Psoas muscle (tissue), 8 donors: ENCODE measurements around the gene ZFHX2. TPM values are rescaled to one million over a fixed set of nuclear protein-coding genes. Genes with fewer than 3 reads are reported as not detected.

ENCODE experiments used
- ATAC-seq, 4 donors: fragments of 200-7000 bp; cut with Tn5 transposase; one replicate each; pipeline ENCODE4 v1.9.1; 2020; ENCODE audit warnings: moderate library complexity in 3 of 4, mild to moderate bottlenecking in 2 of 4
- DNase-seq, 2 donors: peaks; one replicate each; pipeline ENCODE4 v3.0.0-alpha.2; 2020
- H3K27ac ChIP-seq: fragments of 200-600 bp; one replicate; pipeline ENCODE4 v1.8.0; 2022
- H3K27me3 ChIP-seq, 3 donors: fragments of 200-600 bp in 1 of 3; one replicate each; pipeline versions ENCODE4 v1.6.1 to v1.8.0; 2013 to 2022; ENCODE audit warnings: low read length in 2 of 3, mild to moderate bottlenecking in 2 of 3, moderate library complexity in 1 of 3; ENCODE audit not compliant: insufficient read depth in 3 of 3
- H3K36me3 ChIP-seq, 2 donors: fragments of 200-600 bp in 1 of 2; one replicate each; pipeline versions ENCODE4 v1.6.1 to v1.8.0; 2013 to 2022; ENCODE audit warnings: low read depth in 1 of 2, mild to moderate bottlenecking in 1 of 2, moderate library complexity in 1 of 2; ENCODE audit not compliant: insufficient read depth in 1 of 2
- H3K4me1 ChIP-seq: fragments of 200-600 bp; one replicate; pipeline ENCODE4 v1.8.0; 2022
- H3K4me3 ChIP-seq: fragments of 200-600 bp; one replicate; pipeline ENCODE4 v1.8.0; 2022; ENCODE audit warnings: mild to moderate bottlenecking
- H3K9me3 ChIP-seq: fragments of 200-600 bp; one replicate; pipeline ENCODE4 v1.8.0; 2022
- WGBS, 3 donors: extraction: QIAGEN DNeasy Blood & Tissue Kit; methylation state at CpG; one replicate each; pipeline versions ENCODE4 v1.1.6 to v1.1.7; 2013; 5-methylcytosine and 5-hydroxymethylcytosine counted together
- intact Hi-C, 2 donors: fragments of 100-400 bp; cut with DNase I; formaldehyde crosslinking; loops; one replicate each; pipeline versions ENCODE4 v1.11.0 to v1.14.2; 2022
- polyA plus RNA-seq, 3 donors: library from polyadenylated mRNA; stranded (reverse); fragments of 200-250 nt; gene quantifications; one replicate each; pipeline ENCODE4 v1.2.3, GENCODE V29; 2013
- total RNA-seq, 4 donors: library from RNA; stranded (reverse); fragmentation: NEBNext Ultra II Directional in 2 of 4; extraction: Animal tissue kit (Norgen Biotek cat#: 25700) in 2 of 4; gene quantifications; one replicate each; pipeline versions ENCODE4 v1.2.1 to v1.2.4, GENCODE V29; 2021 to 2023
- TF ChIP-seq, protein P1 (sequence below): fragments of 200-600 bp; IDR thresholded peaks from one replicate; pipeline ENCODE4 v1.8.0; 2022; ENCODE audit warnings: antibody characterized with exemption
- donor health status: healthy with polysubstance abuse.
- donor health status: DM: no; HTN: no; CAD: no; lungs with moderate emphysema.
- donor health status: Bipolar disorder and iron deficiency.
- donor health status: healthy.
- donor health status: DM: yes; HTN: yes; CAD: no.
- donor health status: DM: no; HTN: no; CAD: no.
- donor health status: DM: no; HTN: no; CAD: no.
- donor health status: DM: yes; HTN: yes; CAD: no.

The ZFHX2 gene
- total and polyA plus RNA-seq, 7 donors, result 0.11 to 2.9 (median 0.65) TPM

DNA sequence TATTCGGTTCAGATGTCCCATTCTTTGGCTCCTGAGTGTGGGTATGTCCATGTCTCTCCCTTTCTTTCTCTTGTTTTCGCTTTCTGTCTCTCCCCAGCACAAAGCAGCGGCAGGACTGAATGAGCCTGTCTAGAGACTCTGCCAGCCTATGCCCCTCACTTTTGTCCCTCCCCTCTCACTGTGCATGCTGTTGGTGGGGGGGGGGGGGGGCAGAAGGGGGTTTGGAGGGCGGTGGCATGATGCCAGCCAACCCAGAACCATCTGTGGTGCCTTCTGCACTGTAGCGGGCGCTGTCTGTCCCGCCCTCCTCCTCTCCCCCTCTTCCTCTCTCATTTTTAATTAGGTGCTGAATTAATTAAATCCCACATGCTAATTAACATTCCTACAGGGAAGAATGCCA, 64.3 kb downstream of the ZFHX2 start:
- 79 to 89% (median 87%) methylated on average over 7 of the region's 7 CpGs for WGBS, 3 donors
- Histone ChIP-seq H3K27me3 (no peaks in the 10 kb centered on the region), H3K9me3 (no peaks in the 10 kb centered on the region), H3K27ac (no peak overlapping the region), H3K4me3 (no peak overlapping the region), H3K36me3 (no peaks in the 10 kb centered on the region), H3K4me1 (no peaks in the 10 kb centered on the region)
- intact Hi-C loops, result loop anchor here in 1 of 2 donors (5.0 kb wide), 1 partner anchor 50 kb away; no protein-coding TSS in a partner anchor
- TF ChIP-seq, protein P1, sequence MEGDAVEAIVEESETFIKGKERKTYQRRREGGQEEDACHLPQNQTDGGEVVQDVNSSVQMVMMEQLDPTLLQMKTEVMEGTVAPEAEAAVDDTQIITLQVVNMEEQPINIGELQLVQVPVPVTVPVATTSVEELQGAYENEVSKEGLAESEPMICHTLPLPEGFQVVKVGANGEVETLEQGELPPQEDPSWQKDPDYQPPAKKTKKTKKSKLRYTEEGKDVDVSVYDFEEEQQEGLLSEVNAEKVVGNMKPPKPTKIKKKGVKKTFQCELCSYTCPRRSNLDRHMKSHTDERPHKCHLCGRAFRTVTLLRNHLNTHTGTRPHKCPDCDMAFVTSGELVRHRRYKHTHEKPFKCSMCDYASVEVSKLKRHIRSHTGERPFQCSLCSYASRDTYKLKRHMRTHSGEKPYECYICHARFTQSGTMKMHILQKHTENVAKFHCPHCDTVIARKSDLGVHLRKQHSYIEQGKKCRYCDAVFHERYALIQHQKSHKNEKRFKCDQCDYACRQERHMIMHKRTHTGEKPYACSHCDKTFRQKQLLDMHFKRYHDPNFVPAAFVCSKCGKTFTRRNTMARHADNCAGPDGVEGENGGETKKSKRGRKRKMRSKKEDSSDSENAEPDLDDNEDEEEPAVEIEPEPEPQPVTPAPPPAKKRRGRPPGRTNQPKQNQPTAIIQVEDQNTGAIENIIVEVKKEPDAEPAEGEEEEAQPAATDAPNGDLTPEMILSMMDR, result no peak
- DNase-seq (no peak), ATAC-seq (no peak)

DNA sequence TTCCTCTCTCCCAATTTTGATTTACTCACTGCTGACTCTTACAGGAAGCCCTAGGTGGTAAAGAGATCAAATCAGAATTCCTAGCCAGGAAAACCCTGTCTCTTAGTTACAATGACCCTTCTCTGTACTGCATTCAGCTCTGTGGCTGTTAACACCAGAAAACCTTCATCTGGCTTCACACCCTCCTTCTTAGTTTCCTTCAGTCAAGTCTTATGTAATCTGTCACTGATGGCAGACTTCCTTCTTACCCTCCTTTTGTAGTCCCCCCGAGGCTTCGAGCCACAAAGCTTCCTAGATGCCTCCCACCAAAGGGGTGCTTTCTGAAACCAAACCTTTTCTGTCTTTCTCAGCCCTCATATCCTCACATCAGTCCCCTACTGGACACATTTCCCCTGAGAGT, 65.5 kb downstream of the ZFHX2 start:
- H3K4me3 ChIP-seq, result no peak overlapping the region
- H3K9me3 ChIP-seq, result no peaks in the 10 kb centered on the region
- ATAC-seq (no peak), DNase-seq (no peak)
- intact Hi-C loops, result loop anchor here in 1 of 2 donors (5.0 kb wide), 1 partner anchor 51 kb away; no protein-coding TSS in a partner anchor
- peaks cover 0 to 2% of the 10 kb centered on the region in 2 donors for H3K36me3 ChIP-seq
- no peak overlapping the region for H3K27ac ChIP-seq
- TF ChIP-seq, protein P1, result no peak
- H3K4me1 ChIP-seq, result no peaks in the 10 kb centered on the region
- WGBS, 3 donors, result 70 to 88% (median 79%) methylated on average over 2 of the region's 2 CpGs
- H3K27me3 ChIP-seq, result no peaks in the 10 kb centered on the region

DNA sequence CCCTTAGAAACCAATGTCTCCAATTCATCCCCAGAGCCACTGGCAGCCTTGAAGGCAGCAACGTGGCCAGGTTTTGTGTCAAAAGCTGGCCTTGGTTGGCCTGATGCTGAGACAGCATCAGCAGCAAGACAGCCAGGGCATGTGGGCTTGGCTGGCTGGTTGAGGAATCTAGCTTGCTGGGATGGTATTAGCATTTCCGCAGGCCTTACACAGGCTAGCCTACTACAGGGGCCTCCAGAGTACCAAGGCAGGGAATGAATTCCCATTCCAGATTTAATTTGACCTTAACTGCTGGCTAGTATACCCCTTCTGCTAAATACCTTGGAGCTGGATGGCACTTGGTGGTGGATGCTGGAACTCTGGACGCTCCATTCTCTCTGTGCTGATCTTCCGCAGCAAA, 66.2 kb downstream of the ZFHX2 start:
- WGBS, 3 donors, result 78 to 81% (median 81%) methylated on average over 4 of the region's 4 CpGs

DNA sequence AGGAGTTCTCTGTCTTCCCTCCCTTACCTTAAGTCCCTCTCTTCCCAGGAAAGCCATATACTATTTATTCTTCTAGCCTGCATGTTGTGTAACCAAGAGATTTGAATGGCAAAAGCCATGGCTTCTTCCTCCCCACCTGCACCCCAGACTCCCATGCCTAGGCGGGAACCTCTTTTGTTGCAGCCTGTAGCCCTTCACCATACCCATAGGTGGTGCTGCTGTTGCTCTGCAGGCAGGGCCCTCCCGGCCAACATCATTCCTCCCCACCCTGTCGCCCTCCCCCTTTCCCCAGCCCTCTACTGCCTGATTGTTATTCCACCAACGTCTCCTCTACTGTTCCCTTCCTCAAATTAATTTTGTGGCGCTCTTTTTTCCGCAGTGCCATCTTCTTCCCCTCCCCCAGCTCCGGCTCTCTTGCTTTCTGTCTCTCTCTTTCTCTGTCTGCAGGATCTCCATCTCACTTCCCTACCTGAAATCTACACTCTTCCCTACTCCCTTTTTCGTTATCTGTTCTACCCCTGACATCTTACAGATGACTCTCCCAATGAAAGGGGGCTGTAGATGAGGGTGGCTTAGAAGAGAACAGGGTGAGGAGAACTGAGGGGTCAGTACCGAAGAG, 68.2 kb downstream of the ZFHX2 start:
- Histone ChIP-seq H3K27me3 (no peaks in the 10 kb centered on the region), H3K27ac (no peak overlapping the region), H3K36me3 (peaks cover 0 to 25% of the 10 kb centered on the region in 2 donors), H3K4me3 (no peak overlapping the region), H3K9me3 (no peaks in the 10 kb centered on the region), H3K4me1 (no peaks in the 10 kb centered on the region)
- intact Hi-C loops, result loop anchor here in 1 of 2 donors (2.0 kb wide), 1 partner anchor 79 kb away; no protein-coding TSS in a partner anchor
- ATAC-seq (no peak), DNase-seq (no peak)
- TF ChIP-seq, protein P1, result no peak
- WGBS, 3 donors, result 46 to 51% (median 51%) methylated on average over 9 of the region's 9 CpGs

More for the DNA sequence above, 66.2 kb downstream of the ZFHX2 start:
- Histone ChIP-seq H3K9me3 (no peaks in the 10 kb centered on the region), H3K27ac (no peak overlapping the region), H3K27me3 (no peaks in the 10 kb centered on the region), H3K4me3 (no peak overlapping the region), H3K36me3 (peaks cover 0 to 9% of the 10 kb centered on the region in 2 donors), H3K4me1 (no peaks in the 10 kb centered on the region)
- ATAC-seq (no peak), DNase-seq (no peak)
- TF ChIP-seq, protein P1, result no peak
- intact Hi-C loops, result loop anchor here in 1 of 2 donors (5.0 kb wide), 1 partner anchor 52 kb away; no protein-coding TSS in a partner anchor

DNA sequence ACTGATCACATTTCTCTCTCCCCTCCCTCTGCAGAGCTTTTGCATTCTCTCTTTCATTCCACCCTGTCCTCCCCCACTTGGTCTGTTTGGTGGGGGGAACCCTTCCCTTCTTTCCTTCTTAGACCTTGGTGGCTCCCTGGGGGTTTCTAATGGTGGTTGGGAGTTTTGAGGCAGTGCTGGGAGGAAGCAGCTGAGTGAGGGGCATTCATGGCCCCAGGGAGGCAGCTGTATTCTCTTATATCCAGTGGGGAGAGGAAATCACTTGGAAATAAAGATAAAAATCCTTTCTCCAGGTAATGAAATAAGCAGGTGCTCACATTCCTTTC, 68.8 kb downstream of the ZFHX2 start:
- Histone ChIP-seq H3K4me3 (no peak overlapping the region), H3K27ac (no peak overlapping the region), H3K36me3 (peaks cover 0 to 30% of the 10 kb centered on the region in 2 donors), H3K27me3 (no peaks in the 10 kb centered on the region), H3K4me1 (no peaks in the 10 kb centered on the region), H3K9me3 (no peaks in the 10 kb centered on the region)
- DNase-seq (no peak), ATAC-seq (no peak)
- intact Hi-C loops, result loop anchor here in 1 of 2 donors (2.0 kb wide), 1 partner anchor 80 kb away; no protein-coding TSS in a partner anchor
- TF ChIP-seq, protein P1, result no peak
